ENCODE data around the gene STX1A. TPM values are rescaled to one million over a fixed set of nuclear protein-coding genes. Genes with fewer than 3 reads are reported as not detected.

Gene STX1A
- polyA plus RNA-seq, 1 experiment, result 12.2 TPM

GRCh38 chr7:73761854-73762658 lies 42.6 kb upstream of the STX1A start:
- TF ChIP-seq CTCF (IDR thresholded peaks at IDR 0.05; ENCODE audit: insufficient read depth, low read depth, low read length), result no peak
- Histone ChIP-seq H3K4me3 (ENCODE audit: low read depth, low read length) (no peak overlapping the region), H3K36me3 (ENCODE audit: control insufficient read depth, insufficient read depth, low read length) (no peaks in the 10 kb centered on the region), H3K27me3 (ENCODE audit: control insufficient read depth, insufficient read depth, low read length) (no peaks in the 10 kb centered on the region)
- ChIA-PET CTCF (no interaction called here), POLR2A (no interaction called here)
- DNase-seq (ENCODE audit: low read depth), result no peak

GRCh38 chr7:73758581-73759138 lies 39.2 kb upstream of the STX1A start:
- Histone ChIP-seq H3K27me3 (ENCODE audit: control insufficient read depth, insufficient read depth, low read length) (no peaks in the 10 kb centered on the region), H3K4me3 (ENCODE audit: low read depth, low read length) (no peak overlapping the region), H3K36me3 (ENCODE audit: control insufficient read depth, insufficient read depth, low read length) (no peaks in the 10 kb centered on the region)
- DNase-seq (ENCODE audit: low read depth), result no peak
- no peak for TF ChIP-seq CTCF (IDR thresholded peaks at IDR 0.05; ENCODE audit: insufficient read depth, low read depth, low read length)
- ChIA-PET POLR2A (no interaction called here), CTCF (no interaction called here)

GRCh38 chr7:73749931-73750776 lies 30.7 kb upstream of the STX1A start:
- Histone ChIP-seq H3K36me3 (ENCODE audit: control insufficient read depth, insufficient read depth, low read length) (no peaks in the 10 kb centered on the region), H3K4me3 (ENCODE audit: low read depth, low read length) (no peak overlapping the region), H3K27me3 (ENCODE audit: control insufficient read depth, insufficient read depth, low read length) (no peaks in the 10 kb centered on the region)
- no peak for TF ChIP-seq CTCF (IDR thresholded peaks at IDR 0.05; ENCODE audit: insufficient read depth, low read depth, low read length)
- DNase-seq (ENCODE audit: low read depth), result no peak
- ChIA-PET POLR2A (no interaction called here), CTCF (no interaction called here)

GRCh38 chr7:73746378-73746777 lies 26.9 kb upstream of the STX1A start:
- POLR2A ChIA-PET, result no interaction called here
- no peaks in the 10 kb centered on the region for H3K36me3 ChIP-seq (ENCODE audit: control insufficient read depth, insufficient read depth, low read length)
- no peak overlapping the region for H3K4me3 ChIP-seq (ENCODE audit: low read depth, low read length)
- no peak for TF ChIP-seq CTCF (IDR thresholded peaks at IDR 0.05; ENCODE audit: insufficient read depth, low read depth, low read length)
- CTCF ChIA-PET, result interaction anchor here (1.1 kb wide), 1 partner anchor 108 kb away, joined by 3 read pairs; no protein-coding TSS in a partner anchor
- no peak for DNase-seq (ENCODE audit: low read depth)
- H3K27me3 ChIP-seq (ENCODE audit: control insufficient read depth, insufficient read depth, low read length), result no peaks in the 10 kb centered on the region

All from BJ (cell line).